GM19438 (cell line): Measurements from ENCODE around the gene NRN1.

Source experiments
- ATAC-seq: cut with Tn5 transposase; IDR thresholded peaks from one replicate; pipeline ENCODE4 v1.9.1; 2021; ENCODE audit warnings: low read depth; ENCODE audit not compliant: unreplicated experiment

The NRN1 gene

GRCh38 chr6:6002848-6003620 is 3.7 kb downstream of the NRN1 start:
- ATAC-seq: no peak

DNA sequence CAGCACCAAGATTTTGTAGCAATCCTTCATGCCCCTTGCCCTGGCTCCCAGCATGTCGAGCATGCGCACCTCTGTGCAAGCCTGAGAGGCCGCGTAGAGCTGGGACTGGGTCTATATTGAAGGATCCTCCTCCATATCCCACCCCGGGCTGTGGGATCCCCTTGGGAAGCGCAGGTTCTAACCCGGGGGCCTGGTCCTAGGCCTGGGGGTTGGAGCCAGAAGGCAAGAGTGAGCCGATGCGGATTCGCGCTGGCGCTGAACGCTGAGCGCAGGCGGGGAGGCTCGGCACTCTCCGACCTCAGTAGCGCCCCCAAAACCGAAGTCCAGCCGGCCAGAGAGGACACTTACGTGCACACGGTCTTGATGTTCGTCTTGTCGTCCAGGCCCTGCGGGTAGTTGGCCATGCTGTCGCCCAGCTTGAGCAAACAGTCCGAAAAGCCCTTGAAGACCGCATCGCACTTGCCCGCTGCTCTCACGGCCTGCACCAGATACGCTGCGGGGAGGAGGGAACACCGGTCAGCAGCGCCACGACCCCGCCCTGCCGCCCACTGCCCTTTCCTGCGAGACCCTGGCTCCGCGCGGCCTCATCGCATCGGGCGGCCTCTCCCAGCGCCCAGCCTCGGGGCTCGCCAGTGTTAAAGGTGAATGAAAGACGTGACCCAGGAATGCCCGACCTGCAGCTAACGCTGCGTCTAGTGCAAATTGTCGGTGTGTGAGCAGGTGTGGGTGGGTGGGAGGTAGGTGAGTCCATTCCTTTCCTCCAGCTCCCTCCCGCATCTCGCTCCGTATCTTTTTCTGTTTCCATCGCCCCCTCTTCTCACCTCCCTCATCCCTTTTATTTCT is 4.5 kb downstream of the NRN1 start:
- ATAC-seq: no peak

- no peak for ATAC-seq
Observed at GRCh38 chr6:6001443-6001842, 5.3 kb downstream of the NRN1 start.

DNA sequence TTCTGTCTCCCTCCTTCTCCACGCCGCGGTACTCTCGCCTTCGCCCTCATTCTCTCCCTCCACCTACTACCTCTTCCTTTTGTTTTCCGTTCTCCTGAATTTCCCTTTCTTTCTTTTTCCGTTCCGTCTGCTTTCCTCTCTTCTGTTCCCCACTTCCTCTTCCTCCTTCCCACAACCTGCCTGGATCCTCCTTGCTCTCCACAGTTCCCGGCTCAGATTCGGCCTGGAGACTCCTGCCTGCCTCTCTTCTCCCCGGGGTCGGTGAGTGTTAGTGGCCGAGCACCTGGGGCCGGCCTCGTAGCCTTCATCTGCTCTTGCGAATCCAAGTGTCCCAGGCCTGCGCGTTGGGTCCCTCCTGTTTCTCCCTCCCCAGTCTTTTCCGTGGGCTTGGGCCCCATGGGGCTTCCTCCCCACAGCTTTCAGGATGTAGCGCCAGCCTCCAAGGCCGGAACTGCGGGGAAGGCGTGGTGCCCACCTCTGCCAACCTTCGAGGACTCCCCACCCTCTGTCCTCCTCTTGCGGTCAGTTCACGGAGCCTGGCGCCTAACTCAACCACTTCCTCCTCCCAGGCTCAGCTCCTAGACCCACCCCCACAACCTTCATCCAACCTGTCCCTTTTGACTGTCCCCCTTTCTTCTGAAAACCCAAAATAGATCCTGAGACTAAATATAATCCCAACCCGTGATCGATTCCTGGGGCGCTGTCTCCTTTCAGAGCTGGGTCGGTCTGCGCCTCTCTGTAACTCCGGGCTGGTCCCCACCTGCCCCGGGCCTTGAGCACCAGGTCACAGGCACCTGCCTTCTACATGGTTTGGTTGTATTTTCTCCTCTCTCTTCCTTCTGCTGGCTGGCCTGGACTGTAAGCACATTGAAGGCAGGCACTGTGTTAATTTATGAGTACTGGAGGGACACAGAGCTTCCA is 6.8 kb downstream of the NRN1 start:
- no peak for ATAC-seq

- ATAC-seq: no peak
Observed at GRCh38 chr6:5998711-5999687, 7.7 kb downstream of the NRN1 start.

GRCh38 chr6:5998236-5998635 is 8.5 kb downstream of the NRN1 start:
- ATAC-seq: no peak

DNA sequence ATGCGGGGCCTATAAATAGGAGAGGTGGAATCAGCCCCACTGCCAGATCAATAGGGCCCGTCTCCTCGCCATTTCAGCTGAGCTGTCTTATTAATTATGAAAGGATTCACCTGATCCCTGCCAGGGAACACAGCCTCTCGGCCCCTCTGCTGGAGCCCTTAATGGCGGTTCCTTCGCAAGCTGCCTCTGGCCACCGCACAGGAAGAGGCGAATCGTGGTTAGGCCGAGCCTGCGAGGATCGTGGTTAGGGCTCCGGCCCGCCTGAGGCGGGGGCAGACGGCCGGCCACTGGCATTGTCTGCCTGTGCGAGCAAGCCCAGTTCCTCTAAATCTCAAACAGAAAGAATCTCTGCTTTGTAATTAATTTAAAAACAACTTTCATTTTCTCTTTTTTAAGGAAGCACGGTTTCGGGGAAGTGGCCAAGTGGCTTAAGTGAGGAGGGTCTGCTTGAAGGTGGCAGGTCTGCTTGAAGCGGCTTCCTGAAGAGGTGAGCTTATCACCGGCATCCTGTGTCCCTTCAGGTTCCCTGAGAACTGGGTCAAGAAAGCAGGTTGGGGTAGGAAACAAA is 9.2 kb downstream of the NRN1 start:
- ATAC-seq: no peak

GRCh38 chr6:5996714-5997419 is 9.9 kb downstream of the NRN1 start:
- no peak for ATAC-seq

DNA sequence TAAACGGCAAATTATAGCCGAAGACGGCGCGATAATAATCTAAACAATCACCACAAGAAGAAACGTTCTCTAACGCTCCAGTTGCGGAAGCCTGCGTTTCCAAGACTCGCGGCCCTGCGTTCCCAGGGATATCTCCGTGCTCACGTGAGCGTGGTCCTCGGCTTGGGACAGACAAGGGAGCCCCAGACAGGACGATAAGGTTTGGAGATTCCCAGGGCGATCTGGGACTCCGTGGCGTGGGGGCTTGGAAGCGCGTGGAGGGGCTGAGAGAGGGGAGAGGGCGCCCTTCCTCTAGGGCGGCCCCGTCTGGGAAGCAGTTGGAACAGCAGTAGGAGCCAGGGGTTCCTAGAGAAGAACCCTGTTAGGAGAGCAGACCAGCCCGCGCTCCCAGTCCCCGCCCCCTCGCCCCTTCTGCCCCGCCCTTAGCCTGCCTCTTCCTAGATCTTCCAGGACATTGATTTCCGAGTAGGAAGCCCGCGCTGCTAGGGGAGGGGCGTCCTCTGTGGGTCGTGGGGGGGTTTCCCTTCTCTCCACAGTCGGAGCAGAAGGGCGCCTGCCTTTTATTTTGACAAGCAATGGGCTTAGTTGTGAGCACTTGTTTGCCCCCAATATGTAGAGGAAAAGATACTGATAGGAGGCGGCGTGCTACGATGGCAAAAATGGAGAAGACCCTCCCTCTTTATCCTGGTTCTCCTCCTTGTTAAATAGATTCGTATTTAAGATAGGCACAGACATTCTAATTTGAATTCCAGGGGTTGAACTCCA is 10.6 kb downstream of the NRN1 start:
- ATAC-seq: no peak

GRCh38 chr6:5995658-5995948 is 11.1 kb downstream of the NRN1 start:
- ATAC-seq: no peak

GRCh38 chr6:5994999-5995657 is 11.6 kb downstream of the NRN1 start:
- ATAC-seq: no peak

- ATAC-seq: no peak
Observed at GRCh38 chr6:5994234-5994998, 12.3 kb downstream of the NRN1 start.

DNA sequence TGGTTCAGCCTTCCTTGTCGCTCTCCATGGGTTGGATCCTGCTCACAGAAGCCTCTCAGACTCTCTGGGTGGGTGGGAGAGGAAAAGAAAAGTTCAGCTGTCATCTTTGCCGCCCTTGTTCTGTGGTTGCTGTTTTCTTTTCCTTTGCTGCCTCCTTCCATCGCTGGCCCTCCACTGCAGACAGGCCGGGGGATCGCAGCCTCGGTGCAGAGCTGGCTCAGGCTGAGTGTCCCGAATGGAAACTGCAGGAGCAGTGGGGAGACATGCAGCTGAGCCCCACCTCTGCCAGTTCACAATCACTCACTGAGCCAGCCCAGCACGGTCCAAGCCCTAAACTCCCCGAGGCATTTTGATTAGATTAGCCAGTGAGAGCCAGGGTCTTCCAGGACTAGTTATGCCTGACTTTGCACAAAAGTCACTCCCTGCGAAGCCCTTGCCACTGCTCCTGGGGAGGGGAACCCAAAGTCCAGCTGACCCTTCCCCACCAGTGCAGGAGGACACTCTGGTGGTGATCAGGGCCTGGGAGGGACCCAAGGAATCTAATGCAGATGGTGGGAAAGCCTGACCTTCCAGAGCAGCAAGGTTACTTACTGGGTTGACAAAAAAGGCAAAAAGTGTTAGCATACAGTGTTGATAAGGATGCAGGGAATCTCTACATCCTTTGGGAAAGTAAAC is 14.0 kb downstream of the NRN1 start:
- ATAC-seq: no peak

- no peak for ATAC-seq
Observed at GRCh38 chr6:5990786-5991185, 15.9 kb downstream of the NRN1 start.

GRCh38 chr6:5989141-5989723 is 17.5 kb downstream of the NRN1 start:
- no peak for ATAC-seq

DNA sequence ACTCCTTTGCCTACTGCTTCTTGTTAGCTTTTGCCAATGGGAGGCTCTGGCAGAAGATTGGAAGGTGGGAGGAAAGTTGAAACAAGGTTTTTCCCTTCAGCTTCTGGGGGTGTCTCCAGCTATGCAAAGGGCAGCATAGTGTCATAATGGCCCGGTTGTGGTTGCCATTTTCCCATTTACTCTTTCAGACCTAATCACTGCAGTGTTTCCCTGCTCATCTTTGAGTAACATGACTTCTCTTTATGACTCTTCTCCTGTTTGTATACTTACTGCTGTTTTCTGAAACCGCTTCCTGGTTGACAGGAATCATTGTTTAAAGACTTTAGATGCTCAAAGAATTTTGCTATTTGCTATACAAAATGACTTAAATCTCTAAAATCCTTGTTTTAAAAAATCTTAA is 19.9 kb downstream of the NRN1 start:
- ATAC-seq: no peak
